Fibroblast of peridontal ligament (primary cell): Measurements from ENCODE around the gene PALD1.
"Not testable (repeated sequence)": the region's sequence is repeated elsewhere in the genome, so short reads cannot be mapped to it uniquely, and the experiment has no call there.

ENCODE experiments used
- DNase-seq: peaks from one replicate; pipeline ENCODE4 v3.0.0-alpha.2; 2010; ENCODE audit errors: extremely low read depth

The PALD1 gene

GRCh38 chr10:70481831-70482530 lies 3.4 kb downstream of the PALD1 start:
- no peak for DNase-seq

GRCh38 chr10:70482982-70483760 lies 4.6 kb downstream of the PALD1 start:
- DNase-seq: no peak

GRCh38 chr10:70483872-70484271 lies 5.3 kb downstream of the PALD1 start:
- DNase-seq: not testable (repeated sequence)

GRCh38 chr10:70487824-70488223 lies 9.3 kb downstream of the PALD1 start:
- DNase-seq: no peak

GRCh38 chr10:70490142-70490541 lies 11.6 kb downstream of the PALD1 start:
- DNase-seq: no peak

GRCh38 chr10:70491614-70492013 lies 13.0 kb downstream of the PALD1 start:
- no peak for DNase-seq

GRCh38 chr10:70492786-70493659 lies 14.5 kb downstream of the PALD1 start:
- no peak for DNase-seq

GRCh38 chr10:70493660-70494234 lies 15.2 kb downstream of the PALD1 start:
- DNase-seq: no peak

GRCh38 chr10:70494536-70494935 lies 16.0 kb downstream of the PALD1 start:
- DNase-seq: no peak

GRCh38 chr10:70494966-70495365 lies 16.4 kb downstream of the PALD1 start:
- no peak for DNase-seq

GRCh38 chr10:70495691-70496261 lies 17.2 kb downstream of the PALD1 start:
- DNase-seq: no peak

GRCh38 chr10:70496341-70497119 lies 18.0 kb downstream of the PALD1 start:
- no peak for DNase-seq

- no peak for DNase-seq
Observed at GRCh38 chr10:70497120-70497545, 18.6 kb downstream of the PALD1 start.

- DNase-seq: no peak
Observed at GRCh38 chr10:70498970-70499835, 20.6 kb downstream of the PALD1 start.

- DNase-seq: no peak
Observed at GRCh38 chr10:70499836-70500167, 21.2 kb downstream of the PALD1 start.

- no peak for DNase-seq
Observed at GRCh38 chr10:70500368-70500767, 21.8 kb downstream of the PALD1 start.

- no peak for DNase-seq
Observed at GRCh38 chr10:70500812-70501301, 22.3 kb downstream of the PALD1 start.

- no peak for DNase-seq
Observed at GRCh38 chr10:70502406-70502805, 23.8 kb downstream of the PALD1 start.

- no peak for DNase-seq
Observed at GRCh38 chr10:70503776-70504175, 25.2 kb downstream of the PALD1 start.
